DOHH2 (cell line): Measurements from ENCODE around the gene TPCN1.

Experiments used
- H3F3A ChIP-seq: fragments of 200-600 bp; sonication (generic), shearing (Covaris generic); 2 replicates; pipeline ENCODE4 v1.6.0; 2016; ENCODE audit warnings: antibody characterized with exemption, mild to moderate bottlenecking; ENCODE audit not compliant: control insufficient read depth, insufficient read depth
- H3K27ac ChIP-seq: fragments of 200-600 bp; sonication (generic); 2 replicates; pipeline ENCODE4 v1.5.1; 2014; ENCODE audit warnings: low read depth, mild to moderate bottlenecking, low read length, moderate library complexity
- H3K27me3 ChIP-seq: fragments of 200-600 bp; sonication (generic); 2 replicates; pipeline ENCODE4 v1.6.1; 2014; ENCODE audit warnings: mild to moderate bottlenecking, low read length, mixed read lengths; ENCODE audit not compliant: control insufficient read depth
- H3K36me3 ChIP-seq: fragments of 200-600 bp; sonication (generic); 2 replicates; pipeline ENCODE4 v1.6.1; 2014; ENCODE audit warnings: mild to moderate bottlenecking, low read length, moderate library complexity, mixed read lengths; ENCODE audit not compliant: control insufficient read depth
- H3K4me1 ChIP-seq: fragments of 200-600 bp; sonication (generic); 2 replicates; pipeline ENCODE4 v1.6.1; 2014; ENCODE audit warnings: mild to moderate bottlenecking, low read length, mixed read lengths; ENCODE audit not compliant: control insufficient read depth
- H3K4me2 ChIP-seq: fragments of 200-600 bp; sonication (generic); 2 replicates; pipeline ENCODE4 v1.6.0; 2014; ENCODE audit warnings: mild to moderate bottlenecking, low read length, moderate library complexity
- H3K4me3 ChIP-seq: fragments of 200-600 bp; sonication (generic); 2 replicates; pipeline ENCODE4 v1.5.1; 2014; ENCODE audit warnings: mild to moderate bottlenecking, low read length, mixed read lengths
- H3K79me2 ChIP-seq: fragments of 200-600 bp; sonication (generic); 2 replicates; pipeline ENCODE4 v1.6.1; 2014; ENCODE audit warnings: mild to moderate bottlenecking, low read length, mixed read lengths; ENCODE audit not compliant: control insufficient read depth
- H3K9me2 ChIP-seq: fragments of 200-600 bp; sonication (generic); replicated peaks from 2 replicates; pipeline ENCODE4 v1.6.1; 2014; ENCODE audit warnings: mild to moderate bottlenecking, low read length, mixed read lengths; ENCODE audit not compliant: control insufficient read depth
- H3K9me3 ChIP-seq: fragments of 200-600 bp; sonication (generic); 2 replicates; pipeline ENCODE4 v1.6.1; 2014; ENCODE audit warnings: antibody characterized with exemption, low read length, mixed read lengths; ENCODE audit not compliant: control insufficient read depth, insufficient read depth
- H4K20me1 ChIP-seq: fragments of 200-600 bp; sonication (generic); 2 replicates; pipeline ENCODE4 v1.6.0; 2014; ENCODE audit warnings: low read depth, mild to moderate bottlenecking, antibody characterized with exemption, low read length, moderate library complexity; ENCODE audit not compliant: control insufficient read depth, insufficient read depth
- CTCF ChIP-seq: fragments of 200-600 bp; sonication (generic); IDR thresholded peaks from one replicate; pipeline ENCODE4 v1.5.1; 2014; ENCODE audit warnings: antibody characterized with exemption, mild to moderate bottlenecking, low read depth, low read length; ENCODE audit not compliant: poor library complexity, severe bottlenecking
- EZH2phosphoT487 ChIP-seq: fragments of 200-600 bp; sonication (generic); IDR thresholded peaks from 2 replicates; pipeline ENCODE4 v1.6.1; 2017; ENCODE audit warnings: borderline replicate concordance, mild to moderate bottlenecking, antibody characterized with exemption, low read length, moderate library complexity, mixed read lengths

Gene TPCN1

GRCh38 chr12:113211160-113211559 is 10.1 kb upstream of the TPCN1 start:
- Histone ChIP-seq H3K79me2 (peaks cover 80% of the 10 kb centered on the region), H3K9me2 (no peaks in the 10 kb centered on the region), H4K20me1 (no peaks in the 10 kb centered on the region), H3K4me1 (peaks cover 100% of the 10 kb centered on the region), H3K4me3 (peak overlapping the region; percentile 78), H3K27me3 (no peaks in the 10 kb centered on the region), H3F3A (peaks cover 45% of the 10 kb centered on the region), H3K27ac (peak overlapping the region; percentile 100), H3K4me2 (peak overlapping the region; percentile 100), H3K9me3 (no peaks in the 10 kb centered on the region), H3K36me3 (peaks cover 77% of the 10 kb centered on the region)
- no peak for TF ChIP-seq EZH2phosphoT487
- TF ChIP-seq CTCF: no peak

- Histone ChIP-seq H3K4me1 (peaks cover 94% of the 10 kb centered on the region), H3K4me2 (peak overlapping the region; percentile 74), H3K9me3 (no peaks in the 10 kb centered on the region), H3K4me3 (peak overlapping the region; percentile 85), H3K79me2 (peaks cover 95% of the 10 kb centered on the region), H3F3A (peaks cover 37% of the 10 kb centered on the region), H3K9me2 (no peaks in the 10 kb centered on the region), H4K20me1 (no peaks in the 10 kb centered on the region), H3K36me3 (peaks cover 62% of the 10 kb centered on the region), H3K27ac (peak overlapping the region; percentile 100), H3K27me3 (no peaks in the 10 kb centered on the region)
- TF ChIP-seq CTCF: no peak
- no peak for TF ChIP-seq EZH2phosphoT487
These were observed 6.3 kb upstream of the TPCN1 start for GRCh38 chr12:113214895-113215400.

- Histone ChIP-seq H3K27me3 (no peaks in the 10 kb centered on the region), H4K20me1 (no peaks in the 10 kb centered on the region), H3K4me2 (peak overlapping the region; percentile 74), H3K4me3 (peak overlapping the region; percentile 85), H3K4me1 (peaks cover 83% of the 10 kb centered on the region), H3K27ac (peak overlapping the region; percentile 100), H3K9me3 (no peaks in the 10 kb centered on the region), H3K9me2 (no peaks in the 10 kb centered on the region), H3F3A (peaks cover 38% of the 10 kb centered on the region), H3K36me3 (peaks cover 59% of the 10 kb centered on the region), H3K79me2 (peaks cover 93% of the 10 kb centered on the region)
- TF ChIP-seq CTCF: no peak
- TF ChIP-seq EZH2phosphoT487: no peak
These were observed 5.2 kb upstream of the TPCN1 start for GRCh38 chr12:113216027-113216426.
